ENCODE results near the gene KRT79. TPM values are rescaled to one million over a fixed set of nuclear protein-coding genes. Genes with fewer than 3 reads are reported as not detected.

The KRT79 gene
- total RNA-seq, 4 donors from 2014 or later = not detected

DNA sequence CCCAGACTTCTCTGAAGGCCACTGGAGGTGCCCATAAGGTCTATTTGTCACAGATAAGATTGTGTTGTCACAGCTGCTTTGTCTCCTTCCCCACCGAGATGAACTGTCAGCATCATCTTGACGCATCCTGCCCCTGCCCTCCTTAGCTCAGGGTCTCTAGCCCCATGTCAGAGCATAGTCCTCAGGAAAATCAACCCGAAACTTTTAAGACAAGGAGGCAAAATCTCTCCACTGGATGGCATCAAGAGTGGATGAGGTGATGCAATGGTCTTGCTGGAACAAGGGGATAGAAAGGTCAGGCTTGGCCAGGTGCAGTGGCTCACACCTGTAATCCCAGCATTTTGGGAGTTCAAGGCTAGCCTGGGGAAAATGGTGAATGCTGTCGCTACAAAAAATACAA lies 8.2 kb downstream of the KRT79 start:
- Histone ChIP-seq H3K27ac (no peak overlapping the region), H3K36me3 (no peaks in the 10 kb centered on the region), H3K4me3 (no peak overlapping the region), H3K9me3 (no peaks in the 10 kb centered on the region), H3K4me1 (no peaks in the 10 kb centered on the region), H3K27me3 (no peaks in the 10 kb centered on the region)
- WGBS, 2 donors (ENCODE audit: low coverage in 1 of 2) = 80 to 100% methylated on average over 1 to 4 of the region's 4 CpGs
- intact Hi-C loops (cut with DNase I; ENCODE audit: low total_unique reads) (no loop called here), in situ Hi-C loops (cut with MboI; ENCODE audit: low pct_ligation_motif_present in 1 of 4, low pct_unique_long_range_greater_than_20kb in 1 of 4, low sequenced_read_pairs in 3 of 4) (no loop called here)
- no peak for TF ChIP-seq POLR2A (IDR thresholded peaks at IDR 0.05)
- TF ChIP-seq EP300 (IDR thresholded peaks at IDR 0.05; ENCODE audit: low read depth) = no peak
- no peak for TF ChIP-seq POLR2AphosphoS5 (IDR thresholded peaks at IDR 0.05)
- TF ChIP-seq, protein P1, sequence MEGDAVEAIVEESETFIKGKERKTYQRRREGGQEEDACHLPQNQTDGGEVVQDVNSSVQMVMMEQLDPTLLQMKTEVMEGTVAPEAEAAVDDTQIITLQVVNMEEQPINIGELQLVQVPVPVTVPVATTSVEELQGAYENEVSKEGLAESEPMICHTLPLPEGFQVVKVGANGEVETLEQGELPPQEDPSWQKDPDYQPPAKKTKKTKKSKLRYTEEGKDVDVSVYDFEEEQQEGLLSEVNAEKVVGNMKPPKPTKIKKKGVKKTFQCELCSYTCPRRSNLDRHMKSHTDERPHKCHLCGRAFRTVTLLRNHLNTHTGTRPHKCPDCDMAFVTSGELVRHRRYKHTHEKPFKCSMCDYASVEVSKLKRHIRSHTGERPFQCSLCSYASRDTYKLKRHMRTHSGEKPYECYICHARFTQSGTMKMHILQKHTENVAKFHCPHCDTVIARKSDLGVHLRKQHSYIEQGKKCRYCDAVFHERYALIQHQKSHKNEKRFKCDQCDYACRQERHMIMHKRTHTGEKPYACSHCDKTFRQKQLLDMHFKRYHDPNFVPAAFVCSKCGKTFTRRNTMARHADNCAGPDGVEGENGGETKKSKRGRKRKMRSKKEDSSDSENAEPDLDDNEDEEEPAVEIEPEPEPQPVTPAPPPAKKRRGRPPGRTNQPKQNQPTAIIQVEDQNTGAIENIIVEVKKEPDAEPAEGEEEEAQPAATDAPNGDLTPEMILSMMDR (IDR thresholded peaks at IDR 0.05) = no peak
- no peak for DNase-seq

DNA sequence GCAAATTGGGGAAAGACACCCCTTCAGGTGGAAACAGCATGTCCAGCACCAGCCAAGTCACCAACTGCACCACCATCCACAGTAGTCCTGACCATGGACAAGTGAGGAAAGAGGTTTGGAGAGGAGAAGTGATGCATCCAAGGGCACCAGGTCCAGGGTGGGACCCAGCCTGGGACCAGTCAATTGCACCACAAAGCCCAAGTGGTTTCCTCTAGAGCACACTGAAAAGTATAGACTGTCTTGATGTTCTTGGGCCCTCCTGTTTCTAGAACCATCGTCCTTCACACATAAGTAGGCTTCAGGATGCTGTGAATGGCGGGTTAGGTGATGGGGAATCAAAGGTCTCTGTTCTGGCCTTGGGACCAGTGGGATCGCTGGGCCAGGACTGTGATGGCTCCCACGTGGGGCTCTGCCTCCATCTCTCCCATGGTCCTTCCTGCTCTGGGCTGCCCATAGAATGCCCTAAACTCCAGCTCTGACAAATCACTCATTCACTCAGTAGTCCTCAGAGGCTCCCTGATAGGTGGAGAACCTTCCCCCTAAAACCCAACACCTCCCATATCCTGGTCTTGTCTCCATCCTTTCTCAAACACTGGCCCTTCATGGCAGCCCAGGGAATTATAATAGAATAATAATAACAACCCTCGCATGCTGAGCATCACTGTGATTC lies 9.2 kb downstream of the KRT79 start:
- Histone ChIP-seq H3K9me3 (no peaks in the 10 kb centered on the region), H3K36me3 (no peaks in the 10 kb centered on the region), H3K4me3 (no peak overlapping the region), H3K4me1 (no peaks in the 10 kb centered on the region), H3K27me3 (no peaks in the 10 kb centered on the region), H3K27ac (no peak overlapping the region)
- DNase-seq = no peak
- TF ChIP-seq EP300 (IDR thresholded peaks at IDR 0.05; ENCODE audit: low read depth) (no peak), POLR2A (IDR thresholded peaks at IDR 0.05) (no peak), POLR2AphosphoS5 (IDR thresholded peaks at IDR 0.05) (no peak)
- TF ChIP-seq, protein P1 (IDR thresholded peaks at IDR 0.05) = no peak
- WGBS, 2 donors (ENCODE audit: low coverage in 1 of 2) = 82 to 100% methylated on average over 1 to 5 of the region's 5 CpGs
- intact Hi-C loops (cut with DNase I; ENCODE audit: low total_unique reads) = no loop called here
- in situ Hi-C loops (cut with MboI; ENCODE audit: low pct_ligation_motif_present in 1 of 4, low pct_unique_long_range_greater_than_20kb in 1 of 4, low sequenced_read_pairs in 3 of 4) = no loop called here

DNA sequence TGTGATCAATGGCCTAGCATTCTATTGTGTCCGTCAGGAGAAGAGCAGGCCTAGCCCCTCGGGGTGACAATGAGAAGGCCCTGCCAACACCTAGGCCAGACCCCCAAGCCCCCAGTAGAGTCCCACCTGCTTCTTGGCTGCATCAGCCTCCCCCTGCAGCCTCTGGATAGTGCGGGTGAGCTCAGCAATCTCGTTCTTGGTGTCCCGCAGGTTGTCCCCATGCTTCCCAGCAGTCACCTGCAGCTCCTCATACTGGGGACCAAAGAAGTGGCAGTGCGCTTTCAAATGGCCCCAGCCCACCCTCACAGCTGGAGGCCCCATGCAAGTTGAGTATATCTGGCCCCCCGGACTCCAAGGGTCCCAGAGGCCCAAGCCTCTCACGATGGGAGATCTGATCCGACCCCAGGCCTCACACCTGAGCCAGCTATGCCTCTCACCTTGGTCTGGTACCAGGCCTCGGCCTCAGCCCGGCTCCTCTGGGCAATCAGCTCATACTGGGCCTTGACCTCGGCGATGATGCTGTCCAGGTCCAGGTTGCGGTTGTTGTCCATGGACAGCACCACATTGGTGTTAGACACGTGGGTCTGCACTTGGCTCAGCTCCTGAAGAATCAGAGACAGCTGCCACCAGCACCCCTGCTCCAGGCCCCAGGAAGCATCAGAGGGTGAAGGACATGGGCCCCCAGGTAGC lies 10.2 kb downstream of the KRT79 start:
- no peaks in the 10 kb centered on the region for H3K9me3 ChIP-seq
- WGBS, 2 donors (ENCODE audit: low coverage in 1 of 2) = 90% methylated on average over 15 of the region's 15 CpGs; no CpG with 5 or more reads in 1 of the 2 donors
- in situ Hi-C loops (cut with MboI; ENCODE audit: low pct_ligation_motif_present in 1 of 4, low pct_unique_long_range_greater_than_20kb in 1 of 4, low sequenced_read_pairs in 3 of 4) (no loop called here), intact Hi-C loops (cut with DNase I; ENCODE audit: low total_unique reads) (no loop called here)
- H3K4me3 ChIP-seq = no peak overlapping the region
- H3K27me3 ChIP-seq = no peaks in the 10 kb centered on the region
- TF ChIP-seq POLR2AphosphoS5 (IDR thresholded peaks at IDR 0.05) (no peak), POLR2A (IDR thresholded peaks at IDR 0.05) (no peak), EP300 (IDR thresholded peaks at IDR 0.05; ENCODE audit: low read depth) (no peak)
- TF ChIP-seq, protein P1 (IDR thresholded peaks at IDR 0.05) = no peak
- no peaks in the 10 kb centered on the region for H3K36me3 ChIP-seq
- DNase-seq = no peak
- no peak overlapping the region for H3K27ac ChIP-seq
- no peaks in the 10 kb centered on the region for H3K4me1 ChIP-seq

DNA sequence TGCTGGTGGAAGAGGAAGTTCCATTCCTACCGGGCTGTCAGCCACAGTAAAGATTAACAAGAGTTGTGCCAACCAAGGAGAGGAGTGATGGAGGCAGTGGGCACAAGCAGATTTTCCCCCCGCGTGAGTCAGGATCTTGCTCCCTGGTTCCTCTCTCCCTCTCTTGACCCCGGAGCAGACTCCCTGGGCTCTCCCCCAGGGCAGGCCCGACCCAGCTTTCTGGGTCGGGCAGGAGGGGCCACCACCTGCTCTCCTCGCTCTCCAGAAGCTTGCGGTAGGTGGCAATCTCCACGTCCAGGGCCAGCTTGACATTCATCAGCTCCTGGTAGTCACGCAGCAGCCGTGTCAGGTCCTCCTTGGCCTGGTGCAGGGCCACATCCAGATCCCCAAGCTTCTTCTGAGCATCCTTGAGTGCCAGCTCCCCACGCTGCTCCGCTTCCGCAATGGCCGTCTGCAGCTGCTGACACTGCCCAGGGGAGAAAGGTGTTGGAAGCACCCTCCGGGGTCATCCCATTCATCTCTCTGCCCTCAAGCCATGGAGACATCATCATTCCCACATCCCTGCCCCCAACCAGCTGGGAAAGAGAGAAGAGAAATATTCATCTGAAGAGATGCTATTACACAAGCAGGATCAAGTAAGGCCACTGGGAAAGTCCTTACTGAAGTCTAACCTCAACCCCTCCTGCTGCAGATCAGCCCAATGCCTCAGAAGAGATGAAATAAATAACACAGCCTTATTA lies 11.2 kb downstream of the KRT79 start:
- Histone ChIP-seq H3K36me3 (no peaks in the 10 kb centered on the region), H3K27ac (no peak overlapping the region), H3K9me3 (no peaks in the 10 kb centered on the region), H3K4me3 (no peak overlapping the region), H3K27me3 (peaks cover 7% of the 10 kb centered on the region), H3K4me1 (no peaks in the 10 kb centered on the region)
- TF ChIP-seq, protein P1 (IDR thresholded peaks at IDR 0.05) = no peak
- TF ChIP-seq POLR2AphosphoS5 (IDR thresholded peaks at IDR 0.05) (no peak), POLR2A (IDR thresholded peaks at IDR 0.05) (no peak), EP300 (IDR thresholded peaks at IDR 0.05; ENCODE audit: low read depth) (no peak)
- 67% methylated on average over 16 of the region's 16 CpGs; no CpG with 5 or more reads in 1 of the 2 donors for WGBS, 2 donors (ENCODE audit: low coverage in 1 of 2)
- DNase-seq = no peak
- intact Hi-C loops (cut with DNase I; ENCODE audit: low total_unique reads) (no loop called here), in situ Hi-C loops (cut with MboI; ENCODE audit: low pct_ligation_motif_present in 1 of 4, low pct_unique_long_range_greater_than_20kb in 1 of 4, low sequenced_read_pairs in 3 of 4) (no loop called here)
